K562 (cell line): ENCODE measurements around the gene PTGR2. TPM values are rescaled to one million over a fixed set of nuclear protein-coding genes. Genes with fewer than 3 reads are reported as not detected.

ENCODE experiments used
- ATAC-seq: fragments of 200-7000 bp; cut with Tn5 transposase; 3 replicates; pipeline ENCODE4 v1.9.1; 2020; ENCODE audit warnings: moderate library complexity
- BruUV-seq: library from RNA; stranded (reverse); fragments of 400-500 nt; replicated peaks from 2 replicates; lab custom pipeline; 2021; lab: Mats Ljungman, UMichigan
- CTCF ChIA-PET: fragments of 300-600 bp; formaldehyde crosslinking; extraction: SDS; loops from one replicate; lab custom pipeline; 2021; ENCODE audit warnings: low intra/inter-chr PET ratio; lab: Yijun Ruan, JAX
- POLR2A ChIA-PET: fragments of 300-600, 350-650 bp; sonication (Branson Sonifier 250); formaldehyde crosslinking; extraction: SDS; loops from one replicate; lab custom pipeline; 2021; ENCODE audit warnings: antibody characterized with exemption, inconsistent platforms; lab: Yijun Ruan, JAX
- DNase-seq, 4 experiments: peaks; one replicate each; pipeline versions ENCODE4 v3.0.0 to v3.0.0-alpha.2; 2011 to 2018; ENCODE audit warnings: low spot score in 3 of 4, mixed read lengths in 3 of 4; ENCODE audit errors: extremely low read depth in 1 of 4
- FAIRE-seq: peaks from 2 replicates; lab custom pipeline; 2011; peaks lifted over from hg19 to GRCh38; lab: Jason Lieb, UNC
- H2AFZ ChIP-seq: 2 replicates; pipeline ENCODE4 v1.6.0; 2011; ENCODE audit warnings: low read depth, low read length, control low read depth, inconsistent platforms
- H3K27ac ChIP-seq: fragments of 200-600 bp; 3 replicates; pipeline ENCODE4 v1.8.0; 2011; ENCODE audit warnings: low read depth, mild to moderate bottlenecking, control low read depth, inconsistent platforms, low read length, moderate library complexity, mixed read lengths; ENCODE audit errors: extremely low read depth
- H3K27me3 ChIP-seq, 2 experiments: fragments of 300-600 bp in 1 of 2; 2 replicates in 1 of 2; 3 replicates in 1 of 2; pipeline versions ENCODE4 v1.6.0 to v1.8.0; 2011; ENCODE audit warnings: inconsistent platforms in 2 of 2, low read length in 2 of 2, mild to moderate bottlenecking in 1 of 2, mixed read lengths in 1 of 2, moderate library complexity in 1 of 2; ENCODE audit not compliant: control insufficient read depth in 2 of 2, insufficient read depth in 2 of 2
- H3K36me3 ChIP-seq: fragments of 300-600 bp; 3 replicates; pipeline ENCODE4 v1.8.0; 2011; ENCODE audit warnings: mild to moderate bottlenecking, low read length, inconsistent platforms; ENCODE audit not compliant: control insufficient read depth, insufficient read depth
- H3K4me1 ChIP-seq, 2 experiments: fragments of 200-600 bp in 1 of 2; replicated peaks in 1 of 2; 2 replicates in 1 of 2; 3 replicates in 1 of 2; pipeline versions ENCODE4 v1.5.1 to v1.8.0; 2011; ENCODE audit warnings: inconsistent platforms in 2 of 2, low read length in 2 of 2, mild to moderate bottlenecking in 1 of 2, mixed read lengths in 1 of 2, moderate library complexity in 1 of 2; ENCODE audit not compliant: control insufficient read depth in 2 of 2, insufficient read depth in 2 of 2
- H3K4me2 ChIP-seq: 2 replicates; pipeline ENCODE4 v1.6.1; 2011; ENCODE audit warnings: low read length, control low read depth, inconsistent platforms, mixed read lengths; ENCODE audit not compliant: insufficient read depth
- H3K4me3 ChIP-seq: fragments of 200-600 bp; sonication (generic), shearing (Covaris generic); 2 replicates; pipeline ENCODE4 v1.5.1; 2016; ENCODE audit warnings: control low read depth, inconsistent platforms
- H3K79me2 ChIP-seq: fragments of 200-600 bp; 3 replicates; pipeline ENCODE4 v1.8.0; 2011; ENCODE audit warnings: low read length, inconsistent platforms; ENCODE audit not compliant: control insufficient read depth, insufficient read depth
- H3K9ac ChIP-seq, 2 experiments: 2 replicates each; pipeline versions ENCODE4 v1.6.0 to v1.6.1; 2011; ENCODE audit warnings: low read depth in 2 of 2, low read length in 2 of 2, control low read depth in 1 of 2, inconsistent platforms in 1 of 2, mild to moderate bottlenecking in 1 of 2, mixed read lengths in 1 of 2; ENCODE audit not compliant: insufficient read depth in 1 of 2
- H3K9me1 ChIP-seq: one replicate; pipeline ENCODE4 v1.6.0; 2011; ENCODE audit warnings: inconsistent platforms, mild to moderate bottlenecking, low read length, moderate library complexity; ENCODE audit not compliant: control insufficient read depth, insufficient read depth
- H3K9me3 ChIP-seq: replicated peaks from 2 replicates; pipeline ENCODE4 v1.5.1; 2011; ENCODE audit warnings: low read depth, low read length, inconsistent platforms; ENCODE audit not compliant: control insufficient read depth, insufficient read depth
- H4K20me1 ChIP-seq: replicated peaks from 2 replicates; pipeline ENCODE4 v1.6.1; 2011; ENCODE audit warnings: low read length, inconsistent platforms, mixed read lengths; ENCODE audit not compliant: control insufficient read depth, insufficient read depth
- HLTF ChIP-seq: fragments of 450-650 bp; IDR thresholded peaks from 2 replicates; pipeline ENCODE4 v1.6.1; 2016
- NCOA2 ChIP-seq, 2 experiments: fragments of 450-650 bp; IDR thresholded peaks; 2 replicates each; pipeline ENCODE4 v1.6.1; 2018; ENCODE audit warnings: mild to moderate bottlenecking in 2 of 2, moderate library complexity in 1 of 2; ENCODE audit not compliant: partially characterized antibody in 2 of 2
- POLR2B ChIP-seq: fragments of 450-650 bp; IDR thresholded peaks from 2 replicates; pipeline ENCODE4 v1.6.1; 2018; ENCODE audit warnings: low read depth; ENCODE audit not compliant: partially characterized antibody
- PTRF ChIP-seq: fragments of 450-650 bp; IDR thresholded peaks from 2 replicates; pipeline ENCODE4 v1.6.1; 2016; ENCODE audit warnings: mild to moderate bottlenecking, missing genetic modification characterization, missing compliant biosample characterization
- PYGO2 ChIP-seq: fragments of 450-650 bp; IDR thresholded peaks from 2 replicates; pipeline ENCODE4 v1.6.1; 2016; ENCODE audit warnings: mild to moderate bottlenecking, missing genetic modification characterization, moderate library complexity, missing compliant biosample characterization
- RBM25 ChIP-seq: fragments of 200-400 bp; formaldehyde crosslinking; IDR thresholded peaks from 2 replicates; pipeline ENCODE4 v1.6.1; 2018; ENCODE audit warnings: low read length, low read depth, moderate library complexity; ENCODE audit not compliant: severe bottlenecking
- SMAD3 ChIP-seq: fragments of 450-650 bp; formaldehyde crosslinking; conservative IDR thresholded peaks from 2 replicates; pipeline ENCODE4 v1.4.0; 2020; ENCODE audit warnings: mild to moderate bottlenecking
- SREBF2 ChIP-seq: sonication (generic); formaldehyde crosslinking; IDR thresholded peaks from 2 replicates; pipeline ENCODE4 v1.4.0; 2020; ENCODE audit warnings: mild to moderate bottlenecking, missing genetic modification reagents
- TCF7L2 ChIP-seq: fragments of 150-350 bp; IDR thresholded peaks from 2 replicates; pipeline ENCODE4 v1.6.1; 2016; ENCODE audit warnings: low read depth, mild to moderate bottlenecking, low read length, moderate library complexity
- WHSC1 ChIP-seq: IDR thresholded peaks from one replicate; pipeline ENCODE4 v1.6.1; 2012; ENCODE audit warnings: low read length, control low read depth, inconsistent platforms
- ZNF197 ChIP-seq: fragments of 200-800 bp; sonication (Bioruptor generic); IDR thresholded peaks from 2 replicates; pipeline ENCODE4 v1.6.1; 2016; ENCODE audit warnings: low read depth, missing genetic modification characterization, missing compliant biosample characterization
- ZNF217 ChIP-seq: sonication (generic); formaldehyde crosslinking; IDR thresholded peaks from 2 replicates; pipeline ENCODE4 v1.8.0; 2022; ENCODE audit warnings: mild to moderate bottlenecking, missing genetic modification reagents
- WGBS: fragments of 100-300 bp; shearing (Covaris generic); methylation state at CpG from one replicate; pipeline ENCODE4 v1.1.6; 2016; ENCODE audit warnings: low coverage, mixed read lengths; ENCODE audit not compliant: insufficient coverage; ENCODE audit errors: missing lambda C conversion rate; 5-methylcytosine and 5-hydroxymethylcytosine counted together
- in situ Hi-C: fragments of 300-500 bp; cut with MboI; formaldehyde crosslinking; loops from 4 replicates; pipeline ENCODE4 v1.15.0; 2018; ENCODE audit warnings: inconsistent platforms, mixed read lengths
- intact Hi-C: fragments of 100-400 bp; cut with micrococcal nuclease; formaldehyde crosslinking; loops from 2 replicates; pipeline ENCODE4 v1.14.2; 2022
- polyA plus RNA-seq, 8 experiments: library from polyadenylated mRNA; depleted of rRNA in 4 of 8; stranded (reverse) in 5 of 8; unstranded in 3 of 8; fragments of >200 nt; fragmentation: Nextera tagmentation in 2 of 8; fragmentation: Illumina TruSeq in 1 of 8; extraction: Ambion mirVana in 2 of 8; extraction: Trizol in 1 of 8; gene quantifications; 2 replicates each; pipeline versions ENCODE4 v1.2.1 to v1.2.3, GENCODE V29; 2011 to 2014; ENCODE audit warnings: inconsistent platforms in 1 of 8, missing spikeins in 1 of 8
- total RNA-seq, 7 experiments: library from RNA; depleted of rRNA in 6 of 7; stranded (reverse); fragments of >200 nt in 6 of 7; fragmentation: Illumina TruSeq in 2 of 7; extraction: Trizol in 2 of 7; gene quantifications; 2 replicates each; pipeline versions ENCODE4 v1.2.1 to v1.2.3, GENCODE V29; 2011 to 2021; ENCODE audit warnings: low replicate concordance in 1 of 7

The PTGR2 gene
- total and polyA plus RNA-seq, 9 of the 15 experiments (the other 6 are each of a cell fraction or from before 2014, with no cell fraction given): 7.4 to 23.0 (median 13.0) TPM

DNA sequence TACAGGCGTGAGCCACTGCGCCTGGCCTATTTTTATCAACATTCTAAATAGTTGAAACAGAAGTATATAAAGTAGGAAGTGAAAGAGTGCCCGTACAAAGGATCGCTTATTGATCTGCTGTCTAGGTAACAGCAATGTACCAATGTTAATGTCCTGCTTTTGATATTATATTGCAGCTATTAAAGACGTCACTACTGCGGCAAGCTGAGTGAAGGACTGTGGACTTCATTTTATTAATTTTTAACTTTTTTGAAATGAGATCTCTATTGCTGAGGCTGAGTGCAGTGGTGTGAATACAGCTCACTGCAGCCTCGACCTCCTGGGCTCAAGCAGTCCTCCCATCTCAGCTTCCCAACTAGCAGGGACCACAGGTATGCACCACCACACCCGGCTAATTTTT lies 10.8 kb downstream of the PTGR2 start:
- Histone ChIP-seq H3K9me1 (no peaks in the 10 kb centered on the region), H3K27ac (no peak overlapping the region), H3K4me2 (no peak overlapping the region), H2AFZ (no peak overlapping the region), H3K79me2 (no peaks in the 10 kb centered on the region), H4K20me1 (no peaks in the 10 kb centered on the region), H3K9me3 (no peaks in the 10 kb centered on the region), H3K4me3 (no peak overlapping the region), H3K36me3 (peaks cover 40% of the 10 kb centered on the region), H3K27me3 (no peaks in the 10 kb centered on the region), H3K9ac (no peak overlapping the region), H3K4me1 (peaks cover 0 to 3% of the 10 kb centered on the region in 2 experiments; a peak in 3 of 5 replicates)
- TF ChIP-seq NCOA2 (IDR thresholded peaks at IDR 0.05; ENCODE audit: partially characterized antibody in 2 of 2) (no peak), SREBF2 (CRISPR knock-in tag) (no peak), PTRF (tag) (no peak), ZNF217 (CRISPR knock-in tag) (no peak), RBM25 (no peak), HLTF (no peak), SMAD3 (CRISPR knock-in tag) (no peak), TCF7L2 (no peak), PYGO2 (tag) (no peak), ZNF197 (CRISPR knock-in tag) (no peak), POLR2B (no peak), WHSC1 (no peak)
- intact Hi-C loops (no loop called here), in situ Hi-C loops (no loop called here)
- BruUV-seq: no TSS peak
- 93% methylated on average over 8 of the region's 8 CpGs for WGBS
- CTCF ChIA-PET: no interaction called here
- DNase-seq (no peak), ATAC-seq (no peak), FAIRE-seq (no peak)
- POLR2A ChIA-PET: interaction anchor here (3.0 kb wide), 1 partner anchor 10 kb away, joined by 8 read pairs; the partner anchor contains the start of gene PTGR2
